HG03439 (cell line): ENCODE measurements around the gene PSPN.

Experiments
- ATAC-seq: cut with Tn5 transposase; IDR thresholded peaks from one replicate; pipeline ENCODE4 v1.9.1; 2021; ENCODE audit warnings: mild to moderate bottlenecking, moderate library complexity; ENCODE audit not compliant: unreplicated experiment

Gene PSPN, protein sequence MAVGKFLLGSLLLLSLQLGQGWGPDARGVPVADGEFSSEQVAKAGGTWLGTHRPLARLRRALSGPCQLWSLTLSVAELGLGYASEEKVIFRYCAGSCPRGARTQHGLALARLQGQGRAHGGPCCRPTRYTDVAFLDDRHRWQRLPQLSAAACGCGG

DNA sequence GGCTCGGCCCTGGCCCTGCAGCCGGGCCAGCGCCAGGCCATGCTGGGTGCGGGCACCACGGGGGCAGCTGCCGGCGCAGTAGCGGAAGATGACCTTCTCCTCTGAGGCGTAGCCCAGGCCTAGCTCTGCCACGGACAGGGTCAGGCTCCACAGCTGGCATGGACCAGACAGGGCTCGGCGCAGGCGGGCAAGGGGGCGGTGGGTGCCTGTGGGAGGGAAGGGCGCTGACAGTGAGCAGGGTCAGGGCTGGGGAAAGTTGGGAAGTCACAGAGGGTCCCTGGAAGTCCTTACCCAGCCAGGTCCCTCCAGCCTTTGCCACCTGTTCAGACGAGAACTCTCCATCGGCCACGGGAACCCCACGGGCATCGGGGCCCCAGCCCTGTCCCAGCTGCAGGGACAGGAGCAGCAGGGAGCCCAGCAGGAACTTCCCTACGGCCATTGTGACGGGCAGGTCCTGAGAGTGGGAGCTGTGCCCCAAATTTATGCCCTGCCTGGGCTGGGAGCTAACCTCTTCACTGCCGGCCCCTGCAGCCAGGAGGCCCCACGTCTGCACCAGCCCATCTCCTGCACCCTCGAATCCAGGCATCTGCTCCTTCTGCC is at the start of gene PSPN:
PSPN (minus strand) TSS at position 523 of the 600 bp plus-strand sequence; CDS start at position 439, 84 bp downstream.
- ATAC-seq, result no peak

DNA sequence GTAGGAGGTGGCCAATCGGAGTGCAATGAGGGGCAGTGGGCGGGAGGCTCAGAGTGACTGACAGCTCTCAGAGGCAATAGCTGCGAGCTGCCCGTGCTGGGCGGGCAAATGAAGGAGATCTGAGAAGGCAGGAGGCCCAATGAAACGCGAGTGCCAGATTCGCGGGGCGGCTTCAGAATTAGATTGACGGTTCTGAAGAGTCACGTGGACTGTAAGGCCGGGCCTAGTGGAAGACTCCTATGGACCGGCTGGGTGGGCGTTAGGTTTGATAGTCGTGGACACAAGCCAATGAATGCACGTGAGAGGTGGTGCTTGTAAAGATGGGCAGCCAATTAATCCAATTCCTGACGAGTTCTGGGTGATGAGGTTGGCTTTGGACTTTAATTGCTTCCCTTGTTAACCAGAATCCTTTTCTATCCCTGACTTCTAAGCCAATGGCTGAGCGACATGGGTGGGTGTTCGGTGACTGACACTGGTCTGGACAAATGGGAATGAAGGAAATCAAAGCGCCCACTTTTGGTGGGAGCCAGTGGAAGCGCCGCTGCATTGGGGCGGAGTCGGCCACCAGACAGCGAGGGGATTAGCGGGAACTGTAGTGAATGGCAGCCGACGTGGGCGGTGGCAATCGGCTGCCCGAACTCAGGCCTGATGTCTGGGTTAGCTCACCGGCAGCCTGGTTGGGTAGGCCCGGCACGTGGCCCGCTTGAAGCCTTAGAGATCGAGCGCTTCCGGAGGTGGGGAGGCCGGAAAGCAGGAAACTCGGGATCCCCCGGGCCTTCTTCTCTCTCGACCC is 49.4 kb upstream of the PSPN start:
- ATAC-seq, result peak; percentile 85

DNA sequence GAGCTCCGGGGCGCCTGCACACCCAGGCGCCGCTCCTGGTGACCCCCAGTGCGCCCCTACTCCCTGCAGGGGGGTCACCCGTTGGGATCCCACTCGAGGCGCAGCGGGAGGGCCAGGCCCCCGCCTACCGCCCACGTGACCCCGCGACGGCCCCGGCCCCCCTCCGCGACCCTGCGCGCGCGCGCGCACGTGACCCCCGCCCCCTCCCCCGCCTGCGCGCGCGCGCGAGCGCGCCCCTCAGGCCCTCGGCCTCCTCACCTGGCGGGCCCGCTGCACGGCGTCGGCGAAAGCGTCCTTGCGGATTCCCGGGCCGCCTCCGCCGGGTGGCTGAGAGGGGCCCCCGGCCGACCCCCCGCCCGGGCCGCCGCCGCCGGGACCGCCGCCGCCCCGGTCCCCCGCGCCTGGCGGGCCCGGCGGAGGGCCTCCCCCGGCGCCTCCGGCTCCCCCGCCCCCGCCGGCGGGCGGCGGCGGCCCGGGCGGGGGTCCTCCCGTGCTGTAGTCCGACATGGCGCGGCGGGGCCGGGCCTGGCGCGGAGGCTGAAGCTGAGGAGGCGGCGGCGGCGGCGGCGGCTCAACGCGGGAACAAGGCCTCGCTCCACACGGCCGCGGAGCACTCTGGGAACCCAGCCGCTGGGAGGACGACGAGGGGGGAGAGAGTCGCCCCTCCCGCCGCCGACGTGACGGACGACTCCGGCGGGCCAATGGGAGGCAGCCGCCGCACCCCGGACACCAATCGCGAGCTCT is 48.6 kb upstream of the PSPN start, which contains the start of gene KHSRP:
KHSRP (minus strand) TSS at position 617 of the 744 bp plus-strand sequence; CDS start at position 507, 110 bp downstream.
- ATAC-seq, result no peak

DNA sequence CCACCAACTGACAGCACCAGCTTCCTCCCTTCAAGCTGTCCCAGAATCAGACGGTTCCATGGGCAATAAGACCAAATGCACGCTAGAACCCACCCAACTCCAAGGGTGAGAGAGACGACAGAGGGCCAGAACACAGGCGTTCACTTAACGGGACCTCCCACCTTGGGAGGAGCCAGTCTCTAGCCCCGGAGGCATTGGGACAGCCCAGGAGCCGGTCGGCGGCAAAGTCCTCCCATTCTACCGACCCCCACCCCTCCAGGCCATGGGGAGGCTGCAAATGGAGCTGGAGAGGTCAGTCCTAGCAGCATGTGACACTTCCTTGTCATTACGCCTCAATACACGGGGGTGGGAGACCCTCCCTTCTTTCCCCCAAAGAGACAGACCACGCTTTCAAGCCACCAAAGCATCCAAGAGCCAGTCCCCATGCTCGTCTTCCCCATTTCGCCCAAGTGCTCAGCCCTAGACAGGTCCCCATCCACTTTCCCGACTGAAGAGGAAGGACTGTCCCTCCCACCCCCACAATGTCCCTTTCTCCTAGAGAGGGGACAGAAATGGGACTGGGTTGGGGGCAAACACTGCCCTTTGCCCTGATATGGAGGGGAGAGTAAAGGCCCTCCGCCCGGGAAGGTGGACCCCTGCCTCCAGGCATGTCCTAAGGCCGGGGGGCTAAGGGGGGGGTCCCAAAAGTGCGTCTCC is 47.9 kb upstream of the PSPN start:
- ATAC-seq, result no peak

DNA sequence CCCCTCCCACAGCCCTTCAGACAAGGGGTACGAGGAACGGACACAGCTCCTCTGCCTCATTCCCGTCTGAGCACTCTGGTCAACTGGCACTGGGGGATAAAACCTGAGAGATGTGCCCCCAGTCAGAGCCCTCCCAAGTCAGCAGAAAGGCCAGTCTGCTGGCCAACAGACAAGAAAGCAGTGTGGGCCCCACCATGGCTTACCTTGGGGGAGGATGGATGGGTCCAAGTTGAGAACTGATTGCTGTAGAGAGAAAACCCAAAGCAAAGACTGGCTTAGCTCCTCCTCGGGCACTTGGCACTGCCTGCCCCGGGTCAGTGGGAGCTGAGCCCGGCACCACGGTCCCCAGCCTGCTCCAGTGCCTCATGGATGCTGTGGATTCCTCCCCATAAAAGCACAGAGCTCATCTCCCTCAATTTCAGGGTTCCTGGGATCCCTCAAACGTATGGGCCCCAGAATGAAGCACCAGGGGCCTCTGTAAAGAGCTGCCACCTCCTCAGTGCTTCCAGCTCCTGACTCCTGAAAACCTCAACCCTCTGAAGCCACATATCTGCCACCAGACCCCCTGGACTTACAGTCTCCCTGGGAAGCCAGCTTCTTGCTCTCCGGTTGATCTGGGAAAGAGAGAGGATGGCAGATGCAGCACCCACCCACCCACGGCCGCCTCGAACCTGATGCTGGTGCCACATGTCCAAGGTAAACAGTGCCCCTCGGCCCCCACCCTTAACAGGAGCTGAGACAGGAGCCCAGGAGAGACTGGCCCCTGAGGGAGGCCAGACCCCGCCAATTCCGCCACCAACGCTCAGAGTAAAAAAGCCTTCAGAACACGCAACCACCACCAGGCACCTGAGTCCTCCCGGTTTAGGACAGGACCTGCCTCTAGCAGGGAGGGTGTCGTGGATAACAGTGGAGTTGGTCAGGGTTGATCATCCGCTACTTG is 45.6 kb upstream of the PSPN start:
- no peak for ATAC-seq

DNA sequence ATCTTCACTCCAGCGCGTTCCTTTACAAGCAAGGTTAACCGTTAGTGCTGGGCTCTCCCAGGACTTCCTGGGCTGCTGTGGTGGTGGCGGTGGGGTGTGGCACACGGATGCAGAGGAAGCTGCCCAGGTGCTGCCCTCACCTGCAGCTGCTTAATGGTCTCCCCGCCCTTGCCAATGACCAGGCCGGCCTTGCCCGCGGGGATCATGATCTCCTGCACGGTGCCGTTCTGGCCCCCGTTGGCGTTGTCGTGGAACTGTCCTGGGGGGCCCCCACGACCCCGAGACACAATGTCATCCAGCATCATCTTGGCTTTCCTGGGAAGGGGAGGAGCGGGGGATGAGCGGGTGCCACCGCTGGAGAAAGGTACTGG is 42.8 kb upstream of the PSPN start:
- ATAC-seq, result no peak

DNA sequence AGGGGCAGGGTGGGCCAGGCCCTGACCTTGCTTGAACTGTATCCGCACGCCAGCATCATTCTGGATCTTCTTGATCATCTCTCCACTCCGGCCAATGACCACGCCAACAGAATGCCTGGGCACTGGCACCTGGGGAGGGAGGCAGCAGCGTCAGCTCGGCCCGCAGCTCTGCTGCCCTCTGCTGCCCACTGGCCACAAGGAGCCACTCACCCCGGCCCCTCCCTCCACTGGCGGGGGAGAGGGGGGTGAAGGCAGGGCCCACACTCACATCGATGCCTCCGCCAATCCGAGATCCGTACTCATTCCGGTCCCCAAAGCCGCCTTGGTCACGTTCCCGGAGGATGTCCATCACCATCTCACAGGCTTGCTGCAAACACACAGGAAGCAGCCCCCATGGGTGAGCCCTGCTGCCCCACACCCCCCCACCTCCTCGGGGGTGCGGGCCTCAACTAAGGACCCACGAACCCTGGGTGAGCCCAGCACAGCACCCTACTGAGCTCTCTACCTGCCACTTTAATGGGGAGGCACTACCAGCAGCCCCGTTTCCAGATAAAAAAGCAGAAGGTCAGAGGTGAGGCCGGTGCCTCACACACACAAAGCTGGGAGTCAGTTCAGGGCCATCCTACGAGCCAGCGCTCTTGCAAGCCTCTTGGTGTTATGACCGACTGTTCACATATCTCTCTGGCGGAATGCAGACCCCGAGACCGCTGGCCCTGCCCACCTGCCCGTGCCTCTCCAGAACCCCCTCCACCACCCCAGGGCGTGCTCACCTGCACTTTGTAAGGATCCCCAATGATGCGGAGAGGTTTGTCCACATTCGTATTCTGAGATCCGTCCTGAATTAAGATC is 42.2 kb upstream of the PSPN start:
- ATAC-seq, result no peak

DNA sequence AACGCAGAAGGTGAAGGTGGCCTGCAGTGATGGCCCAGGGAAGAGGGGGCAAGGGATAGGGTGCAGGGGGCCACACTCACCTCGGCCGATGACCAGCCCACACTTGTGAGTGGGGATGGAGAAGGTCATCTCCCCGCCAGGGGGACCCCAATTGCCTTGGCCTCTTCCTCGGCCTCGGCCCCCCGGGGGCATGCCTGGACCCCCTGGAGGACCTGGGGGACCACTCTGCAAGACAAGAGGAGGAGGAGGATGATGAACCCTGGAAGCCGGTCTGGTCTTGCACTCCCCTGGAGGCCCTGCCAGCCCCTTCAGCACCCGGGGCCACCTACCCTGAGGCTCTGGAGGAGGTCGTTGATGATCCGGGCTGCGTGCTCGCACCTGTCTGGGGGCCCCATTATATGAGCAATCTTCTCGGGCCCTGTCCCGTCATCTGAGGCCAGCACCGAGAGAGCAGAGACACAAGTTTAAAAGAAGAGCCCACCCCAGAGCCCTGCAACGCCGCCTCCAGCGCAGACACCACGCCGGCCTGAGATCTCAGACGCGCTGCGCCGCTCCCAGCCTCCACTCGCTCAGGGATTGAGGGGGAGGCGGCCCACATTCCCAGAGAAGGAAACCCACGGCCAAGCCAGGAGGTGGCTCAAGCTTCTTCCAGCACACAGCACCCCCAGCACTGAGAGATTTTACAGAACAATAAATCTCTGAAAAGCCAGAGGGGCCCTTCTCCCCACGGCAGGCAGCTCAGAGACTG is 41.1 kb upstream of the PSPN start:
- ATAC-seq, result no peak

DNA sequence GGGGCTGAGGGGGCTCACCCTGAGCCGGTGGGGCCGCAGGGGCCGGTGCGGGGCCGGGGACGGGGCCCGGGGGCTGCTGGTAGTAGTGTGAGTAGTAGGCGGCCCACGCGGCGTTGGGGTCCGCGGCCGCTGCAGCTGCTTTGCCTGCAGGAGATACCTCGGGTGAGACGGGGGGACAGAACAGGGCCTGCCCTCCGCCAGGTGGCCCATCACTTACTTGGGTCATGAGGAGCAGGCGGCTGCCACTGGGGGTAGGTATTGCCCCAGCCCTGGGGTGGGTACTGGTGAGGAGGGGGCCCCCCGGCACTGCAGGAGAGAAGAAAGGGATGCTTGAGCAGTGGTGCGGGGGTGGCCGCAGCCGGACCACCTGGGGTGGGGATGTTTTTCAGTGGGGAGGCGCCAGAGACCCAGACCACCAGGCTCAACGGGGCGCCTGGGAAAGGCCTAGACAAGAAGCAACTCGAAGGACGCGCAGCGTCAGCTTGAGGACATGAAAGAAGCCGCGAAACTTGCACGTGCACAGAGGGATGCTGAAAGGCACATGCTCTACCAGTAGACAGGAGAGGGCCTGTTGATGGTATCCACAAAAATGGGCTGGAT is 40.0 kb upstream of the PSPN start:
- no peak for ATAC-seq

DNA sequence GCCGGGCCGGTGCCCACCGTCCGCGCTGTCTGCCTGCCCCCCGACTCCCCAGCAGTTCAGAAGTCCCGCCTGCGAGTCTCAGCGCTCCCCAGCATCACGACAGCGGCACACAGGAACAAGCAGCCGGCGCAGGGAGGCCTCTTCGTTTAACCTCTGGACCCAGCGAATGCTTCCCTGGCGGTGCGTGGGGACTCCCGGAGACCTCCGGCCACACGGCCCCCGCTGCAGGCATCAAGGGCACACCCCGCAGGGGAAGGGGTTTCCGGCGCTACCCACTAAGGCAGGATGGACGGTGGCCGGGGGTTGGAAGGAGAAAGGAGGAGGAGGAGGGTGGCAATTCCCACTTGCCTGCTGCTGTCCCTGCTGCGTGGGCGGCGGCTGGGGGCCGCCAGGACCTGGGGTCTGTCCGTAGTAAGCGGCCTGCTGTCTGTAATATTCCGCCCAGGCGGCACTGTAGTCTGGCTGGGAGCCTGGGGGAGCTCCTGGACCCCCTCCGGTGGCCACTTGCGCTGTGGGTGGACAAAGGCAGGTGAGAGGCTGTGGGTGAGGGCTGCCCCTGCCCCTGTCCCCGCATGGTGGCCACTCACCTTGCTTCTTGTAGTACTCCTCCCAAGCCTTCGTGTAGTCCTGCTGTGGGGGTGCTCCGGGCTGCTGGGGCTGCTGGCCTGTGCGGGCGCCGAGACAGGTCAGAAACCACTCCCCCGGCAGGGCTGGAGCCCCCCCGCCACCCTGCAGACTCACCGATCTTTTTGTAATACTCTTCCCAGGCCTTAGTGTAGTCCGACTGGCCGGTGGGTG is 39.3 kb upstream of the PSPN start:
- ATAC-seq, result no peak

DNA sequence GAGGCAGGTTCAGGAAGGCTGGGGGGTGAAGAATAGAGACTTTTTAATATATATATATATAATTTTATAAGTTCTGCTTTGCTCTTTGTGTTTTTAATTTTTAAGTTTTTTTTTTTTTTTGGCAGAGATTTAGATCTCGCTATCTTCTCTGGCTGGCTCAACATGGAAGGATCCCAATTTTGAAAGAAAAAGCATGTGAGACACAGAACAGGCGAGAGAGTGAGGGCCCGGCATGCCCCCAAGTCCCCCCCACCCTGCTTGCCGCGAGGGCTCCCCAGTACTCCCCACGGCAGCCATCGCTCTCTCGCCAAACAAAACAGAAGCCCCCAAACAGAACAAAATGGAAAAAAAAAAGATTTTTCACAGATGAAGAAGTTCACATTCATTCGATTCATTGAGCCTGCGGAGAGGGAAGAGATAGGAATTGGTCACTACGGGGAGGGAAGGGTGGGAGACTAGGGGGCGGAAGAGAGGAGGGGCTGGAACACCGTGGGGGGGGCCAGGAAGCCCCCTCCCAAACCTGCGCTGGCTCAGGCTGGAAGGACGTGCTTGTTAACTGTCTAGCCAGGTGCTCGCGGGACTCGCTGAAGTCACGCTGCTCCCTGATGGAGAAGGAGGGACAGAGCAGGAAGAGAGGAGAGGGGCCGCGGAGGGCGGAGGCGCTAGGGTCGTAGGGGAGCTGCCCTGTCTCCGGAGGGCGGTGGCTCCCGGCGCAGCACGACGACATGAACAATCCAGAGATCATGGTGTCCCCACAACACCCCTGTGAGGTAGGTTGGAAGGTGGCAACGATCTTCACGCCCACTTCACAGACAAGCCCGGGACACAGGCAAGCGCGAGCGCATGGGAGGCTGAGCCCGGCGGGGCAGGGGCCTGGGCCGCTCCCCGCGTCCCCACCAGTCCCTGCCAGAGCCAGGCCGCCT is 38.2 kb upstream of the PSPN start:
- no peak for ATAC-seq

DNA sequence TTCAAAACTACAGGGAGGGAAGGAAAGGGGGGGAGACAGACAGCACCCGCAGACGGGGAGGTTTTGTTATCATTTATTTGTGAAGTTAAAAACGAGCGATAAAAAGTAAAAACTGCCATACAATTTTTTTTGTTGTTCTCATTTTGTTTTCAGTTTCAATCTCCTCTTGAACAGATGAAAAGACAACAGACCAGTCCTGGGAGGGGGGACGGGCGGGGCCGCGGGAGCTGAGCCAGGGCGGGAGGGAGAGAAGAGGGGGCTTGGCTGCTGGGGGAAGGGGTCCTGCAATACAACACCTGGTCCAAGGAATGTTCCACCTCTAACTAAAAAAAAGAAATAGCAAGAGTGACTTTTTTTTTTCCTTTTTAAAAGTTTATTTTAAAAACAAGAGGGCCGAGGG is 37.6 kb upstream of the PSPN start:
- no peak for ATAC-seq

DNA sequence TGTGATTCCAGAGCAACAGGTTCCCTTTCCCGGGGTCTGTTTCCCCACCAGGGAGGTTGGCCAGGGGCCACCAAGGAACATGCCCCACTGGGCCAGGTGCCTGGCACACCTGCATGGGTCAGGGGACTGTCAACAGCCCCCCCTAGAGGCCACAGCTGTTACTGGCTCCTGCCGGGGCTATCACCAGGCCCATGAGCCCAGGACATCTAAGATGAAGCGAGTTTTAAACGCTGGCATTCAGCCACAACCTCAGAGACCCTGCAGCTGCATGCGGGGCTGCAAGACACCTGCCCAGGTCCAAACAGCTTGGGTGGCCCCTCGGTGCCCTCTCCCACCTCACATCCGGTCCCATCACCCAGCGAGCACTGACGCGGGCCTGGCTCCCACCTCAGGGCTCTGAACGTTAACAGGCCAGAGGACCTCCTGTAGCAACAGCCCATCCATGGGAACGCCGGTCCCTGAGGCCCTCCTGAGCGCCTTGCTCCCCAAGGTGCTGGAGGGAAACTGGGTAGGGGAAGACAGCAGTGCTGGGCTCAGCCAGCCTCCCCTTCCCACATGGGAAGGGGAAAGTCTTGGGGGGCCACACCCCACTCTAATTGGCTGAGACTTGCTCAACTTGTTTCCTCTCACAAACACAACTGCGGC is 36.8 kb upstream of the PSPN start:
- no peak for ATAC-seq

DNA sequence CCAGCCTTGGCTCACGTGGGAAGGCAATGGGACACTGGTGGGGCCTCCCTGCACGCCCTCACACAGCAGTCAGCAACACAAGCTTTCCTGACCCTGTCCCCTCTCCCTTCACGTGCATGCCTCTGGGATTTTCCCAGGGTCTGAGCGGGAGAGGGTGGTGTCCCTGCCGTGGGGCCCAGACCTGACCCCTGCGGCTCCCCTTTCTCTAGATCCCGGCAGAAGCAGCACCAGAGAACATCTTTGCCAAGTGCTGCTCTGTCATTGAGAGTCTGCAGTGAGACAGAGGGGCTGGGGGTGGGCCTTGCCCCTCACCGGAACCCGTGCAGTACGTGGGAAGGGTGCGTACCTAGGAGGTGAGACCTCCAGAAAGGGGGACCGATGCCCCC is 36.3 kb upstream of the PSPN start:
- ATAC-seq, result no peak

DNA sequence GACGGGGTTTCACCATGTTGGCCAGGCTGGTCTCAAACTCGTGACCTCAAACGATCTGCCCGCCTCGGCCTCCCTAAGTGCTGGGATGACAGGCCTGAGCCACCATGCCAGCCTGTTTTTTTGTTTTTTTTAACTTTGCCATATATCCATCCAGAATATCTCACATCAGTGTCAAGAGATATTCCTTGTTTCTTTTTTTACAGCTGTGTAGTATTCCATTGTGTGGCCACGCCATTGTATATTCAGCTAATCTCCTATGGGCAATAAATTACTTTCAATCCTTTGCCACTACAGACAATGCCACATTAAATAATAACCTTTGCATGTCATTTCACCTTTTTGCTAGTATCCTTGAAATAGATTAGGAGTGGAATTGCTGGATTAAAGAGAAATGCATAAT is 33.6 kb upstream of the PSPN start:
- no peak for ATAC-seq
